VCaP (cell line): ENCODE results near the gene TMPRSS11A.

Experiments used
- H3K27ac ChIP-seq: fragments of 450-650 bp; 2 replicates; pipeline ENCODE4 v1.5.1; 2017
- CTCF ChIP-seq: fragments of 450-650 bp; conservative IDR thresholded peaks from 2 replicates; pipeline ENCODE4 v1.5.1; 2017; ENCODE audit warnings: mild to moderate bottlenecking, moderate library complexity

TMPRSS11A gene

GRCh38 chr4:67933038-67933437, 30.3 kb downstream of the TMPRSS11A start:
- no peak overlapping the region for H3K27ac ChIP-seq
- no peak for TF ChIP-seq CTCF

GRCh38 chr4:67931256-67931655, 32.0 kb downstream of the TMPRSS11A start:
- H3K27ac ChIP-seq = no peak overlapping the region
- no peak for TF ChIP-seq CTCF

GRCh38 chr4:67929426-67929825, 33.9 kb downstream of the TMPRSS11A start:
- no peak overlapping the region for H3K27ac ChIP-seq
- TF ChIP-seq CTCF = no peak

GRCh38 chr4:67928546-67928945, 34.7 kb downstream of the TMPRSS11A start:
- no peak for TF ChIP-seq CTCF
- H3K27ac ChIP-seq = no peak overlapping the region

GRCh38 chr4:67927251-67927650, 36.0 kb downstream of the TMPRSS11A start:
- no peak for TF ChIP-seq CTCF
- H3K27ac ChIP-seq = no peak overlapping the region

GRCh38 chr4:67926485-67926884, 36.8 kb downstream of the TMPRSS11A start:
- H3K27ac ChIP-seq = no peak overlapping the region
- TF ChIP-seq CTCF = no peak

- no peak for TF ChIP-seq CTCF
- no peak overlapping the region for H3K27ac ChIP-seq
Observed at GRCh38 chr4:67922697-67923096, 40.6 kb downstream of the TMPRSS11A start.

GRCh38 chr4:67918428-67918827, 44.9 kb downstream of the TMPRSS11A start:
- TF ChIP-seq CTCF = peak; percentile 78
- no peak overlapping the region for H3K27ac ChIP-seq
